HUES6 (cell line): ENCODE results near the gene NUDT17.
"Not testable (repeated sequence)": the region's sequence is repeated elsewhere in the genome, so short reads cannot be mapped to it uniquely, and the experiment has no call there.

Experiments
- H3K27ac ChIP-seq: 2 replicates; pipeline ENCODE4 v1.7.0; 2013; ENCODE audit warnings: low read depth, mild to moderate bottlenecking, low read length, inconsistent platforms
- H3K27me3 ChIP-seq: 2 replicates; pipeline ENCODE4 v1.6.1; 2013; ENCODE audit warnings: low read length; ENCODE audit not compliant: control insufficient read depth, insufficient read depth
- H3K36me3 ChIP-seq: 2 replicates; pipeline ENCODE4 v1.6.1; 2013; ENCODE audit warnings: low read length; ENCODE audit not compliant: control insufficient read depth, insufficient read depth
- H3K4me1 ChIP-seq: 2 replicates; pipeline ENCODE4 v1.6.1; 2013; ENCODE audit warnings: low read length; ENCODE audit not compliant: control insufficient read depth, insufficient read depth
- H3K4me3 ChIP-seq: 2 replicates; pipeline ENCODE4 v1.5.1; 2013; ENCODE audit warnings: low read depth, low read length
- H3K9ac ChIP-seq: one replicate; pipeline ENCODE4 v1.6.1; 2013; ENCODE audit warnings: mild to moderate bottlenecking, low read length
- H3K9me3 ChIP-seq: 2 replicates; pipeline ENCODE4 v1.6.1; 2013; ENCODE audit warnings: low read depth, low read length; ENCODE audit not compliant: control insufficient read depth, insufficient read depth

Gene NUDT17

GRCh38 chr1:145845514-145846161, at the start of gene NUDT17:
NUDT17 (plus strand) TSS chr1:145845630; CDS start chr1:145845641, 11 bp downstream.
- no peaks in the 10 kb centered on the region for H3K27me3 ChIP-seq
- H3K36me3 ChIP-seq = peaks cover 56% of the 10 kb centered on the region
- H3K27ac ChIP-seq = no peak within 1 kb of the TSS
- H3K9me3 ChIP-seq = no peaks in the 10 kb centered on the region
- peak within 1 kb of the TSS; percentile 73 for H3K4me3 ChIP-seq
- H3K9ac ChIP-seq = peak within 1 kb of the TSS; percentile 71
- peaks cover 8% of the 10 kb centered on the region for H3K4me1 ChIP-seq

- no peaks in the 10 kb centered on the region for H3K27me3 ChIP-seq
- no peaks in the 10 kb centered on the region for H3K4me1 ChIP-seq
- H3K9me3 ChIP-seq = peaks cover 36% of the 10 kb centered on the region
- H3K36me3 ChIP-seq = no peaks in the 10 kb centered on the region; the same call in 1 of the 2 replicates
- H3K9ac ChIP-seq = no peak overlapping the region
- H3K27ac ChIP-seq = no peak overlapping the region
- no peak overlapping the region for H3K4me3 ChIP-seq
Observed at GRCh38 chr1:145796753-145797152, 48.7 kb upstream of the NUDT17 start.

GRCh38 chr1:145799806-145800205, 45.6 kb upstream of the NUDT17 start:
- Histone ChIP-seq H3K4me3 (no peak overlapping the region), H3K36me3 (no peaks in the 10 kb centered on the region; the same call in 1 of the 2 replicates), H3K27ac (no peak overlapping the region), H3K27me3 (no peaks in the 10 kb centered on the region), H3K4me1 (peaks cover 22% of the 10 kb centered on the region), H3K9me3 (peaks cover 36% of the 10 kb centered on the region), H3K9ac (no peak overlapping the region)

DNA sequence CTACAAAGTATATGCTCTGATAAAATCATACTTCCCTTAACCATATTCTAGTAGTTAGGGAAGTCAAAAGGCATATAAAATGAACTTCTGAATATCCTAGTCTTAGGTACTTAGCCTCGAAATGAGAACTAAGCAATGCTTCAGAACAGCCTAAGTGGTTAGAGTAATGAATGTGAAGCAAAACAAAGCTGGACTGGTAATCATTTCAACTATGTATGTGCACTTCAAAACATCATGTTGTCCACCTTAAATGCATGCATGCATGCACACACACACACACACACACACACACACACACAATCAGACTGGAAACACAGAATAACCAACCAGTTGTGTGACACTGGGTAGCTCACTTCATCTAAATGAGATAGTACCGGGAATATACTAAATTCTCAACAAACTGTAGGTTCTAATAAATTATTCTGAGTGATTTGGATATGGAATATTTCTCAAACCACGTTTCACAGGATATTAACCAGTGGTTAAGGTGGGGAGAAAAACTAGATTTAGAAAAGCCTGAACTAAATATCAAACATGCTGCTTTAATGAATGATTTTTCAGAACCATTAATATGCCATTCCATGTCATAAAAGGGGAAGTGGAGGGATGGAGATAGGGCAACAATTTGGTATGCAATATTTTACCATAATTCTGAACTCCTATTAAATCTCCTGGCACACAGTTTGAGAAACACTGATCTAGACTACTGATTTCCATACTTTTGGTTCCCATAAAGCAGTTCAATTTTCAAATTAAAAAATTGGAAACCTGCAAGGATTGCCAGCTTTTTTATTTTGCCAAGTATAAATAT, 41.0 kb upstream of the NUDT17 start:
- H3K4me1 ChIP-seq = peaks cover 34% of the 10 kb centered on the region
- H3K27ac ChIP-seq = no peak overlapping the region
- H3K27me3 ChIP-seq = no peaks in the 10 kb centered on the region
- H3K9ac ChIP-seq = no peak overlapping the region
- H3K36me3 ChIP-seq = no peaks in the 10 kb centered on the region
- H3K4me3 ChIP-seq = no peak overlapping the region
- no peaks in the 10 kb centered on the region for H3K9me3 ChIP-seq

GRCh38 chr1:145805057-145805456, 40.4 kb upstream of the NUDT17 start:
- Histone ChIP-seq H3K9ac (no peak overlapping the region), H3K4me3 (no peak overlapping the region), H3K27me3 (no peaks in the 10 kb centered on the region), H3K36me3 (no peaks in the 10 kb centered on the region), H3K4me1 (peaks cover 34% of the 10 kb centered on the region), H3K9me3 (no peaks in the 10 kb centered on the region), H3K27ac (no peak overlapping the region; the same call in 1 of the 2 replicates)

DNA sequence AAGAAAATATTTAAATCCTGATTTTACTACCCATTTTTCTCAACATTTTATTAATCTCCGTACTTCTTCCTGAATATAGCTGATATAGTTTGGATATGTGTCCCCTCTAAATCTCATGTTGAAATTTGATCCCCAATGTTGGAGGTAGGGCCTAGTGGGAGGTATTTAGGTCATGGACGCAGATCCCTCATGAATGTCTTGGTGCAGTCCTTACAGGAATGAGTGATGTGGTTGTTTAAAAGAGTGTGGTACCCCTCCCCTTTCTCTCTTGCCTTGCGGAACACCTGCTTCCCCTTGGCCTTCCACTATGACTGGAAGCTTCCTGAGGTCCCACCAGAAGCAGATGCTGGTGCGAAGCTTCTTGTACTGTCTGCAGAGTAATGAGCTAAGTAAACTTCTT, 39.0 kb upstream of the NUDT17 start:
- H3K27ac ChIP-seq = no peak overlapping the region
- no peak overlapping the region for H3K4me3 ChIP-seq
- no peak overlapping the region for H3K9ac ChIP-seq

GRCh38 chr1:145806844-145807243, 38.6 kb upstream of the NUDT17 start:
- Histone ChIP-seq H3K27ac (no peak overlapping the region), H3K36me3 (no peaks in the 10 kb centered on the region), H3K9me3 (no peaks in the 10 kb centered on the region), H3K9ac (no peak overlapping the region), H3K27me3 (no peaks in the 10 kb centered on the region), H3K4me3 (no peak overlapping the region), H3K4me1 (peaks cover 34% of the 10 kb centered on the region)

More for the DNA sequence above, 39.0 kb upstream of the NUDT17 start:
- no peaks in the 10 kb centered on the region for H3K9me3 ChIP-seq
- H3K36me3 ChIP-seq = no peaks in the 10 kb centered on the region
- no peaks in the 10 kb centered on the region for H3K27me3 ChIP-seq
- peaks cover 34% of the 10 kb centered on the region for H3K4me1 ChIP-seq

GRCh38 chr1:145812977-145813810, 32.2 kb upstream of the NUDT17 start:
- H3K27ac ChIP-seq, H3K4me3 ChIP-seq, H3K36me3 ChIP-seq, H3K4me1 ChIP-seq, H3K9me3 ChIP-seq, H3K27me3 ChIP-seq, H3K9ac ChIP-seq: not testable (repeated sequence)

- not testable (repeated sequence) for H3K4me3 ChIP-seq, H3K9me3 ChIP-seq, H3K27ac ChIP-seq, H3K36me3 ChIP-seq, H3K4me1 ChIP-seq, H3K9ac ChIP-seq, H3K27me3 ChIP-seq
Observed at GRCh38 chr1:145818095-145818494, 27.3 kb upstream of the NUDT17 start.

- peaks cover 19% of the 10 kb centered on the region for H3K36me3 ChIP-seq
- not testable (repeated sequence) for H3K27ac ChIP-seq, H3K27me3 ChIP-seq, H3K9me3 ChIP-seq, H3K4me1 ChIP-seq, H3K9ac ChIP-seq
- H3K4me3 ChIP-seq = peak overlapping the region; percentile 39; the same call in 1 of the 2 replicates
Observed at GRCh38 chr1:145822779-145823331, 22.6 kb upstream of the NUDT17 start.
